CMK (cell line): ENCODE data around the gene TPM3.
A peak's percentile ranks its signal among the peaks of the same experiment; 100 is the strongest.
"Not testable (repeated sequence)": the region's sequence is repeated elsewhere in the genome, so short reads cannot be mapped to it uniquely, and the experiment has no call there.

ENCODE experiments used
- DNase-seq: peaks from one replicate; pipeline ENCODE4 v3.0.0-alpha.2; 2010; ENCODE audit warnings: low read depth

TPM3 gene

DNA sequence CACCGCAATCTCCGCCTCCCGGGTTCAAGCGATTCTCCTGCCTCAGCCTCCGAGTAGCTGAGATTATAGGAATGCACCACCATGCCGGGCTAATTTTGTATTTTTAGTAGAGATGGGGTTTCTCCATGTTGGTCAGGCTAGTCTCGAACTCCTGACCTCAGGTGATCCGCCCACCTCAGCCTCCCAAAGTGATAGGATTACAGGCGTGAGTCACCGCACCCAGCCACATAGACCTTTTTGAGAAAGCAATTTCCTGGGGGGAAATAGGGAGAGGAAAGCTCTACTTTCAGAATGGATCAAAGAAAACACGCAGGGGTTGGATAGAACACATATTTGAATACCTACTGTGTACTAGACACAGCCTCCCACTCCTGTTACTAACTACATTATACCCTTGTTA lies 13.9 kb upstream of the TPM3 start:
- not testable (repeated sequence) for DNase-seq

- no peak for DNase-seq
Observed at GRCh38 chr1:154199563-154199879, 7.6 kb upstream of the TPM3 start.

- no peak for DNase-seq
Observed at GRCh38 chr1:154198756-154199562, 7.1 kb upstream of the TPM3 start.

- DNase-seq = no peak
Observed at GRCh38 chr1:154193821-154194220, 1.9 kb upstream of the TPM3 start.

DNA sequence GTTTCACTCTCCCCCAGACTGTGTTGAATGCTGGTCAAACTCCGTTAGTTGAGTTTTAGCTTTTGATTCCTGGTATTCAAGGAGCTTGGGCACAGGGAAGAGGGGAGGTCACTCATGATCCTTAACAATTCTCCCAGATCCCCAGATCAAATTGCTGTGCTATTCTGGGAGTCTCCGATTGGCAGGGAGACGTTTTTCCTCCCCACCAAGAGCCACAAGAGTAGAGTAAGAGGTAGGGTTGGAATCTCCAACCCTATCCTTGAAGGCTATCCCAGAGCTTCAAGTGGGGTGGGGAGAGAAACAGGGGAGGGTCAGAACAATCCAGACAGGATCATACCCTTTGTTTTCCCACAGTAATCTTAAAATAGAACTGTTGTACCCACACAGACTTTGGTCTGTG lies 576 bp upstream of the TPM3 start:
- DNase-seq = no peak

- DNase-seq = no peak
Observed at GRCh38 chr1:154190550-154190949, 1.4 kb downstream of the TPM3 start.

GRCh38 chr1:154186852-154187501 lies 4.9 kb downstream of the TPM3 start:
- no peak for DNase-seq

- DNase-seq = peak; percentile 66
Observed at GRCh38 chr1:154186177-154186576, 5.7 kb downstream of the TPM3 start.

DNA sequence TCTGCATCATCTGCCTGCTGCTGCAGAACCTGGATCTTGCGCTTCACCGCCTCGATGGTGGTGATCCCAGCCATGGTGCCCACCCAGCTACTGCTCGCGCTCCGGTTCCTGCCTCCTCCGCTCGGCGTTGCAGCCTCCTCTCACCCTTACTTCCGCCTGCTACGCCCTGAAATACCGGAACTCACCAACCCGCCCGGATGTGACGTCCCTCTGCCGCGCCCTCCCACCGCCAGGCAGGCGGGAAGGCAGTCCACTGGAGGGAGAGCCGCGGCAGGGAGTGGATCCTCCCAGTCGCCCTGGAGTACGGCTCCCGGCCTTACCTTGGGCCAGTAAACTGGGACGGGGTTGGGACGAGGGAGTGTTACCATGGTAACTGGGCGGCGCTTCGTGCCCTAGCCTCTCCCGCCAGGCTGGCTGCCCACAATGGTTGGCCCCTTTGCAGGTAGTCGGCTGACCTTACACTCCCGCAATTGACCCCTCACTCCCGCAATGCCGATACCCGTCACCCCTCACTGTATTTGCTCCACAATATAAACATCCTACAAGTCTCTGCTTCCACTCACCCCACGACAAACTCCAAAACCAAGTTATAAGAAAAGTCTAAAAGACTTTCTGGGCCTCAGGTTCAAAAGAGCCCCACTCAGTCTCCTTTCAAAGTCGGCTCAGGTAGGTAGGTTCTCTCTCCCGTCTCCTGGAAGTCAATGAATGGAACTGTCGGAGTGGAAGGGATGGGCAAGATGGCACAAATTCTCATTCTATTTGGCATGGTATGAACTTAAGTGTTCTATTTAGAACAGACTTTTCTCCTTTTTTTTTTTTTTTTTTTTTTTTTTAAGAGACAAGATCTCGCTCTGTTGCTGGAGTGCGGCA lies 8.6 kb downstream of the TPM3 start:
- peak; percentile 97 for DNase-seq

GRCh38 chr1:154182344-154183045 lies 9.4 kb downstream of the TPM3 start:
- DNase-seq = peak; percentile 92

- no peak for DNase-seq
Observed at GRCh38 chr1:154181944-154182343, 10.0 kb downstream of the TPM3 start.

- no peak for DNase-seq
Observed at GRCh38 chr1:154179946-154180687, 11.8 kb downstream of the TPM3 start.

DNA sequence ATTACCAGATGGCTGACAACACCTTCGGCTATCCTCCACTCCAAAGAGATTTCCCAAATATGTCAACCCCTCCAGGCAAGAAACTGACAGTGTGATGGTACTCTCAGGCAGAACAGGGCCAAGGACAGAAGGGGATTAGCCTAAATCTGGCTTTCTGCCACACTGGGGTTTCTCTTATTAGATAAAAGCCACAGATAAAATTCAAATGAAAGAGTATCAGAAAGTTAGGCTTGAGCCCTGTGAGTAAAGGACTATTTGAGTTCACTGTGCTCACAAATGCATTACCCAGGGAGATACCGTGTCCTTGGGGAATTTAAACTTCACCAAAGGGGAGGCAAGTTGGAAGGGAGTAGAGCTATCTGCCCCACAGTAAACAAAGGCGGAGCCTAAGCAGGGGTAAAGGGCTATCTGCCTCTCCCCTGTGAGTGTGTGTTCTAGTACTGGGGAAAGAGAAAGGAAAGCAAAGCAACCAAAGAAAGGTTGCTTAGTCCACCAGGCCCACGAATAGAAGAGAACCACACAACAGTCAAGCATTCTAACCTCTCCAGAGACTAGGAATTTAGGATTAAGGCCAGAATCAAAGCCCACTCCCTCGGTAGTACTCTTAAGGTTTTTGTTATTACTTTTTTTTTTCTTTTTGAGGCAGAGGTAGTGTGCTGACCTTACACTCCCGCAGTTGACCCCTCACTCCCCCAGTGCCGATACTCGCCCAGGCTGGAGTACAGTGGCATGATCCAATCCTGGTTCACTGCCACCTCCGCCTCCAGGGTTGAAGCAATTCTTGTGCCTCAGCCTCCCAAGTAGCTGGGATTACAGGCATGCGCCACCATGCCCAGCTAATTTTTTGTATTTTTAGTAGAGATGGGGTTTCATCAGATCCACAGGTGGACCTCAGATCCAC lies 12.7 kb downstream of the TPM3 start:
- no peak for DNase-seq

- no peak for DNase-seq
Observed at GRCh38 chr1:154178013-154178412, 13.9 kb downstream of the TPM3 start.

DNA sequence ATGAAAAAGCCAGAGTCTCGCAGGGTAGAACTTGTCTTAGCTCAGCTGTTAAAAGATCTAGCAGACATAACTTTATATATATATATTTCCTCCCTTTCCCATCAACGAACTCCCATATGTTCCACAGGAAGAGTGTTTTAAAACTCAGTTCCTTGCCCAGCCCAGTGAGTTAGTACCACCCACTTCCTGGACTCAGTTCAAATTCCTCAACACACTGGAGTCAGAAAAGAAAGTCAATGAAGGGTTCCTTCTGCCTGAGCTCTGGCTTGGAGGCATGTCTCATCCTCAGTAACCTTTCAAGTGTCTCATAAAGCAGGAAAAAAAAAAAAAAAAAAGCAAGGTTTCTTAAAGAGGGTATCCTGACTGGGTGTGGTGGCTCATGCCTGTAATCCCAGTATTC lies 15.6 kb downstream of the TPM3 start:
- DNase-seq = no peak

- DNase-seq = no peak
Observed at GRCh38 chr1:154174654-154175053, 17.2 kb downstream of the TPM3 start.

GRCh38 chr1:154171880-154172279 lies 20.0 kb downstream of the TPM3 start:
- DNase-seq = no peak

DNA sequence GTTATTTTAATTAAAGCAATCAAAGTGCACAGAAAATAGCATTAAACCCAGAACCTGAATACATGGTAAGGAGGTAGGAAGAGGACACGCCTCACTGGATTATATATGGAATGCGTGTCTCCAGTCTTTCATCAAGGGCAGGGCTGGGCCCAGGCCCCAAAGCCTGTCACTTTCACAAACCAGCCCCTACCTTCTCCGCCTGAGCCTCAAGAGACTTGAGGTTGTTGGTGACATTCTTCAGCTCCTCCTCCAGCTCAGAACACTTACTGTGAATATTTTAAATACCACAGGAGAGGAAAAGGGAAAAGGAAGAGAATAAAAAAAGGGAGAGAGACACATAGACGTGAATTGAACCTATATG lies 20.7 kb downstream of the TPM3 start:
- no peak for DNase-seq

DNA sequence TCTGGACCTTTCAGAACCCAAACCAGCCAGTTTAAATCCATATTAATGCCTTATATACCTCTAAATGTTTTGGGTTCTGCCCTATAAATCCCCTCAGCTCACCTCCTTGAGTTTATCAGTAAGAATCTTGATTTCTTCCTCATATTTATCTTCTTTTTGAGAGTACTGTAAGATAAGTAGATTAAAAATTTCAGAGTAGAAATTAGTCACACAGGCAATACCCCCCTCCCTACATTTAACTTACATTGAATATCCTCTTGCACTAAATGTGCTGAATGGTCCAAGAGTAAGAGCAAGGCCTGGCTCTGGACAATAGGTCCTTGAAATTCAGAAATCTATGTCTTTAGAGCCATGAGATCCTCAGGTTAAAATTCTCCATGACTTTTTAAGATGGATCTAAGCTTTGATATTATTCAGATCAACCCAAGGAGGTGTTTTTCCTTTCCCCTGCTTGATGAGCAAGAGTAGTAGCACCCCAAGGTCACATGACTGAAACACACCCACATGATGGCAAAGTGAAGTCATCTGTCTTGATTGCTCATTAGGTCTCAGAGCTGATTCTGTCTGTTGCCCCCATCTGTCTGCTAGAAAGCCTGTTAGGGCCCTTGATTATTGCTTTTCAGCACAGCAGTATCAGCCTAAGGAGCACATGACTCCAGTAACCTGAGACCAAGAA lies 21.2 kb downstream of the TPM3 start:
- no peak for DNase-seq

- no peak for DNase-seq
Observed at GRCh38 chr1:154167461-154167860, 24.4 kb downstream of the TPM3 start.
